ENCODE data around the gene ATP6V1E1. TPM values are rescaled to one million over a fixed set of nuclear protein-coding genes. Genes with fewer than 3 reads are reported as not detected.

The ATP6V1E1 gene
- 124 TPM for total RNA-seq

DNA sequence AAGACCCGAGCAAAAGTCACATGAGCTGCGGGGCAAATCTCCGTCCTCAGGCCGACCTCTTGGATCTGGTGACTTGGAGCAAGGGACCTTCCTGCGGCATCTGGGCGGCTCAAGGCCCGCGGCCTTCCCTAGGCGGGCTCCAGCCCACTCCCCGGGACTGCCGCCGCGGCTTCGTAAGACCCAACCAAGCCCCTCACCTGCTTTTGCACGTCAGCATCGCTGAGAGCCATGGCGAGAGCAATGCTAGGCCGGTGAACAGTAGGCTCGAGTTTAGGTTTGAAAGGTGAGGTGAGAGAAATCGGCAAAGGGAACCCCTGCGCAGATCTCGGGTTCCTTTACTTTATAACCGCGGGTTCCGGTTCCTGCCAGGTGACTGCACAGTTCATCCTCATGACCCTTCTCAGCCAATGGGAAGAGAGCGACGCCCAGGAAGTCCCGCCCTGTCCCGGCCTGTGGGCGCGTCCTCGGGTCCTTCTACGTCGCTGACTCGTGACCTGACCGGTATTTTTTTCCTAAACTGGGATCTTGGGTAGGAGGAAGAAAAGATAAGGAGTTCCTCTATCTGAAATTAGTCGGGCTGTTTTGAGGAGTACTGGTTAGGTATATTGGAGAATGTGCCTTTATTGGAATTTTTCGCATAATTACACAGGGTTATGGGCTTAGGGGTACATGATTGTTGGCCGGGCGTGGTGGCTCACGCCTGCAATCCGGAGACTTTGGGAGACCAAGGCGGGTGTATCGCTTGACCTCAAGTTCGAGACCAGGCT, at the start of gene ATP6V1E1:
ATP6V1E1 (minus strand) TSS at position 344 of the 767 bp plus-strand sequence; CDS start at position 230, 114 bp downstream.

DNA sequence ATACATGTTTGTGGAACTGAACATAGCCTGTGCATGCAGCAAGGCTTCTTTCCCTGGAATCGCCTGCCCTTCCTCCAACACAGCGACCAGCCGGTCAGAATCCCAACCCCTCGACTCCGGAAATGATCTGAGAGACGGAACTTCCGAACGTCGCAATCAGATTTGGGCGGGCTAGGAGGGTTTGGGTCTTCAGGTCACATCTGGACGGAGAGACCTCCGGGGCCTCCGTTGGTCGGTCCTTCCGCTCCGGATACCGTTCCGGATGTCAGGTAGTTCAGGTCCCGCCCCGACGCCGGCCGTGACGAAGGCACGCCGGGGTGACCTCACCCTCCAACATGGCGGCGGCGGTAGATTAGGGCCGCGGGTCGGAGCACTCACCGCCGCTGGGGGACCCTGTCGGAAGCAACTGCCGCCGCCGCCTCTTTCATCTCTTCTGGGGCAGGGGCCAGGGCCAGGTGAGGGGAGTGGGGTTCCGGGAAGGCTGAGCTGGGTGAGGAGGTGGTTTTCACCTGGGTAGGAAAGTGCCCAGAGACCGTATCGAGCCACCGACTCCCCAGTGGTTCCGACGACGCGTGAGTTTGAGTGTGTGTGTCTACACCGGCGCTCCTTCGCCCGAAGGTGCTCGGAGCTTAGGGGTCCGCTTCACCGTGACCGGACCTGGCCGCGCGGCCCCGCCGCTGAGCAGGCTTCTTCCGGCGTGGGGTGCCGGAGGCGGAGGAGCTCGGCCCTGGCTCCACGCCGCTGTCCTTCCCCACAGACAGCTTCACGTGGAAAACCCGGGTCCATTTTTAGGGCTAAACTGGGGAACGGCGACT, 10.1 kb upstream of the ATP6V1E1 start, which contains the start of gene BCL2L13:
BCL2L13 (plus strand) TSS at position 326 of the 815 bp plus-strand sequence. CDS start 16,955 bp downstream, outside the sequence.

GRCh38 chr22:17562906-17563870, 65.4 kb downstream of the ATP6V1E1 start, which contains the start of gene SLC25A18:
Gene SLC25A18, plus strand, starts transcription at chr22:17563498. Its CDS starts 16,447 bp downstream, at chr22:17579945.

Other genes with a start within 250 kb of the ATP6V1E1 start
- gene SLC25A18, start 65.3 kb downstream of the ATP6V1E1 start, total RNA-seq = 11.5 TPM
- 41.5 TPM for gene BCL2L13, start 10.0 kb upstream of the ATP6V1E1 start, total RNA-seq
- 25.4 TPM for gene BID, start 145.7 kb upstream of the ATP6V1E1 start, total RNA-seq

Data from diencephalon (tissue), 1 donor.